ENCODE measurements around the gene PTBP2.

PTBP2 gene

DNA sequence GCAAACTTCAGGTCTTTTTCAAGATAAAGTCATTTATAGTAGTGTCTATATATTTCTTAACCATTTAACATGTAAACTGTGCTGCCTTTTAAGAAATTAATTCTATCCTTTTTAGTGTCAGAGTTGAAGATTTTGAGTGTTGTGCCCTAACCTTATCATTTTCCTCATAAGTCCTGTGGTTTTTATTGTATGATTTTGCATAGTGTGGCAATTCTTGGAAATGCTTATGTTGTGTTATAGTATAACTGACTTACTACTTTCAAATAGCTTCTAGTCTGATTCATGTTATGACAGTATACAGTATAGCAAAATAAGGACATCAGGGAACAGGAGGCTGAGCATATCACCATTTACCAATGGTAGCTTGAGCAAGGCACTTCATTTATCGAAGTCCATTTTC lies 99.1 kb downstream of the PTBP2 start:
- 0 out of 2 replicates have a peak, but pooled peaks cover 6% of the 10 kb centered on the region for H3K36me3 ChIP-seq (ENCODE audit: control insufficient read depth, insufficient read depth, low read length)

DNA sequence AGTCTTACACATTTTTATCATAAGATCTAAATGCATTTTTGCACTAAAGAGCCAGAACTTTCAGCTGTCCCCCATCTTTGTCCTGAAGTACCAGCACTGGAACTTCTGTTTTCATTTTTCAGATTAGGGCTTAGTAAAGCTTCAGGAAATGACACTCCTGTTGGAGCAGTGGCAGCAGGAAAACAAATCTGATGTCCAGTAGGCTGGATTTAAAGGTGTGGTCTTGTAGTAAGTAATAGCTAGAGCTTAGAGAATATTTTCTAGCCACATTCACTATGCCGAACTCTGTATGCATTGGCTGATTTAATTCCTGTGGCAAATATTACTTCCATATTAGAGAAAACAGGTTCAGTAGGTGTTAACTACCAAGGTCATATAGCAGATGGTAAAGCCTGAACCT lies 103.6 kb downstream of the PTBP2 start:
- no peaks in the 10 kb centered on the region for H3K27me3 ChIP-seq (ENCODE audit: control insufficient read depth, insufficient read depth, low read length)
- 0 out of 2 replicates have a peak, but pooled peaks cover 4% of the 10 kb centered on the region for H3K36me3 ChIP-seq (ENCODE audit: control insufficient read depth, insufficient read depth, low read length)
- no peak overlapping the region for H3K9ac ChIP-seq (ENCODE audit: low read length)
- no peak overlapping the region for H3K27ac ChIP-seq (ENCODE audit: low read depth, low read length)
- no peaks in the 10 kb centered on the region for H3K4me1 ChIP-seq (ENCODE audit: control insufficient read depth, insufficient read depth, low read length)
- H3K9me3 ChIP-seq (ENCODE audit: control insufficient read depth, insufficient read depth, low read depth, low read length), result no peaks in the 10 kb centered on the region
- H3K4me3 ChIP-seq (ENCODE audit: low read depth, low read length), result no peak overlapping the region

More for the DNA sequence above, 99.1 kb downstream of the PTBP2 start:
- Histone ChIP-seq H3K27me3 (ENCODE audit: control insufficient read depth, insufficient read depth, low read length) (no peaks in the 10 kb centered on the region), H3K9ac (ENCODE audit: low read length) (no peak overlapping the region), H3K4me3 (ENCODE audit: low read depth, low read length) (no peak overlapping the region), H3K9me3 (ENCODE audit: control insufficient read depth, insufficient read depth, low read depth, low read length) (no peaks in the 10 kb centered on the region), H3K4me1 (ENCODE audit: control insufficient read depth, insufficient read depth, low read length) (no peaks in the 10 kb centered on the region), H3K27ac (ENCODE audit: low read depth, low read length) (no peak overlapping the region)

DNA sequence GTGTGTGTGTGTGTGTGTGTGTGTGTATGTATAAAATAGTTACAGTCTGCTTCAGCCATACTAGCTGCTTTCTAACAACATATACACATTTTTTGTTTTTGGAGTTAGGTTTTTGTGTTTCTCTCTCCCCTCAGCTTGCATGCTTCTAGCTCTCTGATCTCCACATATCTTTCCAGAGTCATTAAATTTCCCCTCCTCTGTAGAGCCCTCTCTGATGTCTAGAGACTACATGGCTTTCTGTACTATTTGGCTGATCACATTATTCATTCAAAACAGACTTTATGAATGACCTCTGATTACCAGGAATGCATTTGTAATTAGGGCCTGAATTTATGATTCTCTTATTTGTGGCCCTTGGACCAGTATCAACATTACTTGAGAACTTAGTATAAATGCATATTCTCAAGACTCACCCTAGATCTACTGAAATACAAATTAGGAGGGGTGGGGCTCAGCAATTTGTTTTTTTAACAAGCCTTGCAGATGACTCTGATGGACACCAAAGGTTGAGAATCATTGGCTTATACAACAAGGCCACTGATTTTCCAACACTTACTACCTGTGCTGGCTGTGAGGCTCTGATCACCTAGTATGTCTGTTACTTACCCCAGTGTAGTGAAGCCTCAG lies 104.5 kb downstream of the PTBP2 start:
- H3K9me3 ChIP-seq (ENCODE audit: control insufficient read depth, insufficient read depth, low read depth, low read length), result no peaks in the 10 kb centered on the region
- no peak overlapping the region for H3K27ac ChIP-seq (ENCODE audit: low read depth, low read length)
- H3K4me3 ChIP-seq (ENCODE audit: low read depth, low read length), result no peak overlapping the region
- no peak overlapping the region for H3K9ac ChIP-seq (ENCODE audit: low read length)
- no peaks in the 10 kb centered on the region for H3K4me1 ChIP-seq (ENCODE audit: control insufficient read depth, insufficient read depth, low read length)
- no peaks in the 10 kb centered on the region for H3K27me3 ChIP-seq (ENCODE audit: control insufficient read depth, insufficient read depth, low read length)
- H3K36me3 ChIP-seq (ENCODE audit: control insufficient read depth, insufficient read depth, low read length), result no peaks in the 10 kb centered on the region

DNA sequence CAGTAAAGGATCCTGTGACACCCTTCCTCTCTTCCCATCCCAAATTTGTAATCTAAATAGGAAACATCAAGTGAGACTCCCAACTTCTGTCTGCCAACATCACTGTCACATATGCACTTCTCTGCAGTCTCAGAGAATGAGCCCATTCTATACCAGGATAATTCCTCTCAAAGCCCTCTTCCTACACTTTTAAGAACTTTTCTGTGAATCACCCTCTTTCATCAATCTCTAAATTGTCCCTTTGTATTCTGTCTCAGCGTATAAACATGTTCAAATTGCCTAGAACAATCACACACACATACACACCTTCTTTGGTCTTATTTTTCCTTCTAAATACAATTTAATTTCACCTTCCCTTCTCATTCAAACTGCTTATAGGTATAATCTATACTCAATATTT lies 111.8 kb downstream of the PTBP2 start:
- Histone ChIP-seq H3K27ac (ENCODE audit: low read depth, low read length) (no peak overlapping the region), H3K9me3 (ENCODE audit: control insufficient read depth, insufficient read depth, low read depth, low read length) (no peaks in the 10 kb centered on the region), H3K4me3 (ENCODE audit: low read depth, low read length) (no peak overlapping the region), H3K4me1 (ENCODE audit: control insufficient read depth, insufficient read depth, low read length) (no peaks in the 10 kb centered on the region), H3K9ac (ENCODE audit: low read length) (no peak overlapping the region), H3K36me3 (ENCODE audit: control insufficient read depth, insufficient read depth, low read length) (no peaks in the 10 kb centered on the region), H3K27me3 (ENCODE audit: control insufficient read depth, insufficient read depth, low read length) (no peaks in the 10 kb centered on the region)

DNA sequence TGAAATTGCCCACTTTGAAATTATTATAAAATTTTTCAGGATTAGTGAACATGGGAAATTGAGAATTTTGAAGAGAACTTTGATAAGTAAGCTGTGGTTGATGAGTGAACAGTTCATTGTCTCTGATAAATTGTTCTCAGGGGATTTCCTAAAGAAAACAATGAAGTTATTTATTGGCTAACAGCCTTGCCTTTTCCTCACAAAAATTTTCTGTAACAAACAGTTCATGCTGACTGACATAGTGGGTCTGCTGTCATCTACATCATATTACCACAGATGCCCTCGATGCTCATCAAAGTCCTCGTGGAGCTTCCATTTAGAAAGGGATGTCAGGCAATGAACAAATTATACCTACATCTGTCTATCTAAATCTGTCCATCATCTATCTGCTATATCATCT lies 113.4 kb downstream of the PTBP2 start:
- no peak overlapping the region for H3K9ac ChIP-seq (ENCODE audit: low read length)
- no peaks in the 10 kb centered on the region for H3K4me1 ChIP-seq (ENCODE audit: control insufficient read depth, insufficient read depth, low read length)
- H3K9me3 ChIP-seq (ENCODE audit: control insufficient read depth, insufficient read depth, low read depth, low read length), result no peaks in the 10 kb centered on the region
- H3K27ac ChIP-seq (ENCODE audit: low read depth, low read length), result no peak overlapping the region
- no peaks in the 10 kb centered on the region for H3K27me3 ChIP-seq (ENCODE audit: control insufficient read depth, insufficient read depth, low read length)
- no peaks in the 10 kb centered on the region for H3K36me3 ChIP-seq (ENCODE audit: control insufficient read depth, insufficient read depth, low read length)
- no peak overlapping the region for H3K4me3 ChIP-seq (ENCODE audit: low read depth, low read length)

DNA sequence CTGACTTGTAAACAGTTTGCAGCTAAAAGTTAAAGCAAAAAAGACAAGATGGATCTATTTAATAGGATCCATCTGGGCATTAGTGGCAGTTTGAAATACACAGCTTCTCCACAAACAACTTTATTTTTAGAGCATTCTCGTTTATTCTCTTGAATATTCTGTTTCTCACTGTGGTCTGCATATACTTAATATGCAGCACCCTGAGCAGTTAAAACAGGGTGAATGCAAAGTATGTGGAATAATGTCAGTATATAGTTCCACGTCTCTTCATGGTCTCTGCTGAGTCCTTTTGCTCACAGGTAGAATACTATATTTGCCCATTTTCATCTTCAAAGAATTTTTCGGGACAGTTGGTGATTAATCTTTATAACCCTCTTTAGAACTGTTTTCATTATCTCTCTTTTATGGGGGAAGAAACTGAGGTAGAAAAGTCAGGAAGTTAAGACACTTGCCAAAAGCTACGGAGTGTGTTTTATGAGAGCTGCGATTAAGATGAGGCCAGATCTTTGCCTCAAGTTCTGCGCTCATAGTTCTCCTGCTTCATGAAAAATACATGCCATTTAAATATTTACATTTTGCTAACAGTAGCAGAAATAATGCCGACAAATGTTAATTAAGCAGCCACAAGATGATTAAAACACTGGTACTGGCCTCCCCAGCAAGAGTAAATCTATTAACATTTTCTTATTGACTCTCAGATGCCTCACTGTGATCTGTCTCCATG lies 115.6 kb downstream of the PTBP2 start:
- no peak overlapping the region for H3K4me3 ChIP-seq (ENCODE audit: low read depth, low read length)
- no peaks in the 10 kb centered on the region for H3K9me3 ChIP-seq (ENCODE audit: control insufficient read depth, insufficient read depth, low read depth, low read length)
- no peak overlapping the region for H3K27ac ChIP-seq (ENCODE audit: low read depth, low read length)
- H3K4me1 ChIP-seq (ENCODE audit: control insufficient read depth, insufficient read depth, low read length), result no peaks in the 10 kb centered on the region
- H3K9ac ChIP-seq (ENCODE audit: low read length), result no peak overlapping the region
- no peaks in the 10 kb centered on the region for H3K36me3 ChIP-seq (ENCODE audit: control insufficient read depth, insufficient read depth, low read length)
- H3K27me3 ChIP-seq (ENCODE audit: control insufficient read depth, insufficient read depth, low read length), result no peaks in the 10 kb centered on the region

DNA sequence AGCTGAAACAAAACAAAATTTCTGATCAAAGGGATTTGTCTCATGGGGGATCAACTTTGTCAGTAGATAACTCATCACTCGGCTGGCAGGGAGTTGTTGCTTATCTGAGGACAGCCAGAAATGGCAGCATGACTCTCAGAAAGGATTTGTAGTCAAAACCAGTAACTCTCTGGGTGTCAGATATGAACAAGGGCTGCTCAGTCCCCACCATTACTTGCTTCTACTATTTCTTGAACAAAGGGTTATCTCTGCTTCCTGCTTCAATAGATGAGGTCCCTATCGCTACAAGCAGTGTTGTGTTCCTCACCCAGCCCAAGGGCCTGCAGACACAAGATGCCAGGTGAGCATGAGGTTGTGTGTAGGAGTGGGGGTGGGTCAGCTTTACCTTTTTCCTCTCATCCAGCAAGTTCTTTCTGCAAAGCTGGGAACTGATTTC lies 116.2 kb downstream of the PTBP2 start:
- Histone ChIP-seq H3K9me3 (ENCODE audit: control insufficient read depth, insufficient read depth, low read depth, low read length) (no peaks in the 10 kb centered on the region), H3K4me1 (ENCODE audit: control insufficient read depth, insufficient read depth, low read length) (no peaks in the 10 kb centered on the region), H3K36me3 (ENCODE audit: control insufficient read depth, insufficient read depth, low read length) (no peaks in the 10 kb centered on the region), H3K4me3 (ENCODE audit: low read depth, low read length) (no peak overlapping the region), H3K27ac (ENCODE audit: low read depth, low read length) (no peak overlapping the region), H3K9ac (ENCODE audit: low read length) (no peak overlapping the region), H3K27me3 (ENCODE audit: control insufficient read depth, insufficient read depth, low read length) (no peaks in the 10 kb centered on the region)

DNA sequence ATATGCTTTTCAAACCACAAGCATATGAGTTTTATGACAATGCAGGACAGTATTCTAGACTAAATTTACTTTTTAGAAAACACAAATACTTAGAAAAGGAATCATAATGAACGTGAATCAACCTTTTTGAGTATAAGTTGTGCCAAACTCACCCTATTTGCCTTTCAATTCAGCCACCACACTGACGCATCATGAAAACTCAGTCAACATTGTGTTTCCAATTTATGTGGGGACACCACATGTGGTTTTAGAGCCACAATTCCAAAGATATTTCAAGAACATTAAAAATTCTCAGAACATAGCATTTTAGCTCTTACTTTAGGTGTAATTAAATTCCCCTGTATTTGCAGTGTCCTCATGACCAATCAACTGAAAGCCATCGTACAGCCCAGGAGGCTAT lies 118.8 kb downstream of the PTBP2 start:
- H3K4me1 ChIP-seq (ENCODE audit: control insufficient read depth, insufficient read depth, low read length), result no peaks in the 10 kb centered on the region
- no peaks in the 10 kb centered on the region for H3K9me3 ChIP-seq (ENCODE audit: control insufficient read depth, insufficient read depth, low read depth, low read length)
- no peaks in the 10 kb centered on the region for H3K27me3 ChIP-seq (ENCODE audit: control insufficient read depth, insufficient read depth, low read length)
- H3K9ac ChIP-seq (ENCODE audit: low read length), result no peak overlapping the region
- no peaks in the 10 kb centered on the region for H3K36me3 ChIP-seq (ENCODE audit: control insufficient read depth, insufficient read depth, low read length)
- H3K4me3 ChIP-seq (ENCODE audit: low read depth, low read length), result no peak overlapping the region
- H3K27ac ChIP-seq (ENCODE audit: low read depth, low read length), result no peak overlapping the region

DNA sequence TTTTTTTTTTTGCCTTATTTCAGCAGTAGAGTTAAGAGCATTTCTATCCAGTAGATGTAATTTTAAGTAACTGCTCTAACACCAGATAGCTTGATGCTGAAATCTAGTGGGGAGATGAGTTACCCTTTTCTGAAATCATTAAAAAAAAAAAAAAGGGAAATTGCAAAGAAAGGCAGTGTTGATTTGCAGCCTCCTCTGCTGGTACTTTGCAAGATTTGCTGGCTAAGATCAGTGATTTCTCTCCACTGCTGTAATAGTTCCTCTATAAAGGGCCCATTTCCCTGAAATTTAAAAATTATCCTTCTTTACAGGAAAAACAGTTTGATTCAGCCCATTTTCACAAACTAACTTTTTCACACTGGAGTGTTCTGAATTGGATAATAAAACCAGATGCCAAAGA lies 120.6 kb downstream of the PTBP2 start:
- H3K4me3 ChIP-seq (ENCODE audit: low read depth, low read length), result no peak overlapping the region
- no peak overlapping the region for H3K9ac ChIP-seq (ENCODE audit: low read length)
- no peaks in the 10 kb centered on the region for H3K4me1 ChIP-seq (ENCODE audit: control insufficient read depth, insufficient read depth, low read length)
- H3K27ac ChIP-seq (ENCODE audit: low read depth, low read length), result no peak overlapping the region
- H3K9me3 ChIP-seq (ENCODE audit: control insufficient read depth, insufficient read depth, low read depth, low read length), result no peaks in the 10 kb centered on the region
- no peaks in the 10 kb centered on the region for H3K36me3 ChIP-seq (ENCODE audit: control insufficient read depth, insufficient read depth, low read length)
- no peaks in the 10 kb centered on the region for H3K27me3 ChIP-seq (ENCODE audit: control insufficient read depth, insufficient read depth, low read length)

DNA sequence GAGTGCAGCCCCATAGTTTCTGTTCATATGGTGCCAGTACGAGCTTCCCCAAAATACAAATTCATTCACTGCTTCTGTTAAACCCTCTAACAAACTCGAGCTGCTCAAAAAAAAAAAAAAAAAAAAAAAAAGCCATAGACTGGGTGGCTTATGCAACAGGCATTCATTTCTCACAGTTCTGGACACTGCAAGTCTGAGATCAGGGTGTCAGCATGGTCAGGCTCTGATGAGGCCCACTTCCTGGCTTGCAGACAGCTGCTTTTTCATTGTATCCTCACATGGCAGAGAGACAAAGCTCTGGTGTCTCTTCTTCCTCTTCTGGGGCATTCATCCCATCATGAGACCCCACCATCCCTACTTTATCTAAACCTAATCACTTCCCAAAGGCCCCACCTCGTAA lies 121.6 kb downstream of the PTBP2 start:
- no peak overlapping the region for H3K9ac ChIP-seq (ENCODE audit: low read length)
- no peak overlapping the region for H3K4me3 ChIP-seq (ENCODE audit: low read depth, low read length)
- H3K36me3 ChIP-seq (ENCODE audit: control insufficient read depth, insufficient read depth, low read length), result no peaks in the 10 kb centered on the region
- no peaks in the 10 kb centered on the region for H3K4me1 ChIP-seq (ENCODE audit: control insufficient read depth, insufficient read depth, low read length)
- H3K9me3 ChIP-seq (ENCODE audit: control insufficient read depth, insufficient read depth, low read depth, low read length), result no peaks in the 10 kb centered on the region
- no peaks in the 10 kb centered on the region for H3K27me3 ChIP-seq (ENCODE audit: control insufficient read depth, insufficient read depth, low read length)
- no peak overlapping the region for H3K27ac ChIP-seq (ENCODE audit: low read depth, low read length)

DNA sequence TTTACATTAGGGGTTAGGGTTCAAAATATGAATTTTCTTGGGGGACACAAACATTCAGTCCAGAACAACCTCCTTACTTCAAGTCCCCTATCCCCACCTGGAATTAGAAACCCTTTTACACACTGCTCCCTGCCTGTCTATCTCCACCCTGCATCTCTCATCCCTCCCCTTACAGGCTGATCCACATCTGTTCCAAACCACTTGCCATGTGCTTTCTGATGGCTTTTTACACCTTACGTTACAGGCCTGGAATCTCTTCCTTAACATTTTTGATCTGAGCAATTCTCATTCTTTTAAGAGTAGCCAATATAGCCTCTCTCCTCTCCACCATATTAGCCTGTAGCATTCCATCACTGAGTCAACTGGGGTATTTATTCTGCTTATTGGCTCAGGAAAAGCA lies 122.0 kb downstream of the PTBP2 start:
- Histone ChIP-seq H3K9ac (ENCODE audit: low read length) (no peak overlapping the region), H3K36me3 (ENCODE audit: control insufficient read depth, insufficient read depth, low read length) (no peaks in the 10 kb centered on the region), H3K27ac (ENCODE audit: low read depth, low read length) (no peak overlapping the region)

More for the DNA sequence above, 122.0 kb downstream of the PTBP2 start:
- Histone ChIP-seq H3K4me3 (ENCODE audit: low read depth, low read length) (no peak overlapping the region), H3K27me3 (ENCODE audit: control insufficient read depth, insufficient read depth, low read length) (no peaks in the 10 kb centered on the region), H3K9me3 (ENCODE audit: control insufficient read depth, insufficient read depth, low read depth, low read length) (no peaks in the 10 kb centered on the region), H3K4me1 (ENCODE audit: control insufficient read depth, insufficient read depth, low read length) (no peaks in the 10 kb centered on the region)

Measured in HUES6 (cell line).